K562 (cell line): ENCODE measurements around the gene CACNA1E.

Source experiments
- BHLHE40 ChIP-seq: IDR thresholded peaks from 2 replicates; pipeline ENCODE4 v1.6.1; 2011; ENCODE audit warnings: low read length, improper control_type of control experiment
- PKNOX1 ChIP-seq: fragments of 450-650 bp; IDR thresholded peaks from 2 replicates; pipeline ENCODE4 v1.6.1; 2016
- SMAD1 ChIP-seq: fragments of 150-350 bp; IDR thresholded peaks from 2 replicates; pipeline ENCODE4 v1.6.1; 2014; ENCODE audit warnings: low read length, low read depth; ENCODE audit not compliant: partially characterized antibody
- SMARCB1 ChIP-seq: IDR thresholded peaks from 2 replicates; pipeline ENCODE4 v1.6.1; 2011; ENCODE audit warnings: improper control_type of control experiment, low read depth; ENCODE audit not compliant: insufficient read length
- TBP ChIP-seq: optimal IDR thresholded peaks from 2 replicates; pipeline ENCODE3; 2011; ENCODE audit warnings: low read depth, low read length, improper control_type of control experiment
- ZEB2 ChIP-seq: fragments of 450-650 bp; IDR thresholded peaks from 2 replicates; pipeline ENCODE4 v1.6.1; 2016
- ZNF146 ChIP-seq: IDR thresholded peaks from one replicate; pipeline ENCODE4 v1.6.1; 2018; ENCODE audit warnings: missing compliant biosample characterization; ENCODE audit not compliant: unreplicated experiment
- ZNF830 ChIP-seq: fragments of 250-450 bp; sonication (Bioruptor Pico); IDR thresholded peaks from 2 replicates; pipeline ENCODE4 v1.5.0; 2021; ENCODE audit warnings: mild to moderate bottlenecking
- TF ChIP-seq, protein P1 (sequence below), 3 experiments: IDR thresholded peaks in 2 of 3; conservative IDR thresholded peaks in 1 of 3; 2 replicates each; pipeline ENCODE4 v1.5.1; 2011 to 2012; ENCODE audit warnings: low read length in 3 of 3, mild to moderate bottlenecking in 3 of 3, control low read depth in 2 of 3, improper control_type of control experiment in 1 of 3, inconsistent platforms in 1 of 3, low read depth in 1 of 3, mixed read lengths in 1 of 3, moderate library complexity in 1 of 3; ENCODE audit not compliant: insufficient read depth in 2 of 3
- TF ChIP-seq, protein P2 (sequence below): fragments of 250-450 bp; sonication (Bioruptor Pico); IDR thresholded peaks from 2 replicates; pipeline ENCODE4 v1.9.0; 2021; ENCODE audit warnings: mild to moderate bottlenecking, inconsistent platforms

- TF ChIP-seq SMAD1 (no peak), ZNF830 (no peak), ZNF146 (CRISPR knock-in tag) (no peak), SMARCB1 (no peak), PKNOX1 (no peak), ZEB2 (no peak), TBP (no peak), BHLHE40 (no peak)
- TF ChIP-seq, protein P1, sequence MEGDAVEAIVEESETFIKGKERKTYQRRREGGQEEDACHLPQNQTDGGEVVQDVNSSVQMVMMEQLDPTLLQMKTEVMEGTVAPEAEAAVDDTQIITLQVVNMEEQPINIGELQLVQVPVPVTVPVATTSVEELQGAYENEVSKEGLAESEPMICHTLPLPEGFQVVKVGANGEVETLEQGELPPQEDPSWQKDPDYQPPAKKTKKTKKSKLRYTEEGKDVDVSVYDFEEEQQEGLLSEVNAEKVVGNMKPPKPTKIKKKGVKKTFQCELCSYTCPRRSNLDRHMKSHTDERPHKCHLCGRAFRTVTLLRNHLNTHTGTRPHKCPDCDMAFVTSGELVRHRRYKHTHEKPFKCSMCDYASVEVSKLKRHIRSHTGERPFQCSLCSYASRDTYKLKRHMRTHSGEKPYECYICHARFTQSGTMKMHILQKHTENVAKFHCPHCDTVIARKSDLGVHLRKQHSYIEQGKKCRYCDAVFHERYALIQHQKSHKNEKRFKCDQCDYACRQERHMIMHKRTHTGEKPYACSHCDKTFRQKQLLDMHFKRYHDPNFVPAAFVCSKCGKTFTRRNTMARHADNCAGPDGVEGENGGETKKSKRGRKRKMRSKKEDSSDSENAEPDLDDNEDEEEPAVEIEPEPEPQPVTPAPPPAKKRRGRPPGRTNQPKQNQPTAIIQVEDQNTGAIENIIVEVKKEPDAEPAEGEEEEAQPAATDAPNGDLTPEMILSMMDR (IDR thresholded peaks at IDR 0.05 in 2 of 3, conservative IDR thresholded peaks at IDR 0.05 in 1 of 3; ENCODE audit: insufficient read depth in 2 of 3, low read depth in 1 of 3, low read length in 3 of 3): no peak
- TF ChIP-seq, protein P2, sequence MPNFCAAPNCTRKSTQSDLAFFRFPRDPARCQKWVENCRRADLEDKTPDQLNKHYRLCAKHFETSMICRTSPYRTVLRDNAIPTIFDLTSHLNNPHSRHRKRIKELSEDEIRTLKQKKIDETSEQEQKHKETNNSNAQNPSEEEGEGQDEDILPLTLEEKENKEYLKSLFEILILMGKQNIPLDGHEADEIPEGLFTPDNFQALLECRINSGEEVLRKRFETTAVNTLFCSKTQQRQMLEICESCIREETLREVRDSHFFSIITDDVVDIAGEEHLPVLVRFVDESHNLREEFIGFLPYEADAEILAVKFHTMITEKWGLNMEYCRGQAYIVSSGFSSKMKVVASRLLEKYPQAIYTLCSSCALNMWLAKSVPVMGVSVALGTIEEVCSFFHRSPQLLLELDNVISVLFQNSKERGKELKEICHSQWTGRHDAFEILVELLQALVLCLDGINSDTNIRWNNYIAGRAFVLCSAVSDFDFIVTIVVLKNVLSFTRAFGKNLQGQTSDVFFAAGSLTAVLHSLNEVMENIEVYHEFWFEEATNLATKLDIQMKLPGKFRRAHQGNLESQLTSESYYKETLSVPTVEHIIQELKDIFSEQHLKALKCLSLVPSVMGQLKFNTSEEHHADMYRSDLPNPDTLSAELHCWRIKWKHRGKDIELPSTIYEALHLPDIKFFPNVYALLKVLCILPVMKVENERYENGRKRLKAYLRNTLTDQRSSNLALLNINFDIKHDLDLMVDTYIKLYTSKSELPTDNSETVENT (CRISPR knock-in tag): no peak
These were observed 16.5 kb downstream of the CACNA1E start for GRCh38 chr1:181499825-181500224.
